Measurements from ENCODE around the gene MINDY4.

- TF ChIP-seq GATA3 (IDR thresholded peaks at IDR 0.05; ENCODE audit: low read depth, low read length), result no peak
- no peak for TF ChIP-seq GATA2 (IDR thresholded peaks at IDR 0.05; ENCODE audit: low read depth, low read length)
Observed at GRCh38 chr7:30859940-30860496, 88.8 kb downstream of the MINDY4 start.

All from SH-SY5Y (cell line).